ENCODE measurements around the gene TMEFF1.

DNA sequence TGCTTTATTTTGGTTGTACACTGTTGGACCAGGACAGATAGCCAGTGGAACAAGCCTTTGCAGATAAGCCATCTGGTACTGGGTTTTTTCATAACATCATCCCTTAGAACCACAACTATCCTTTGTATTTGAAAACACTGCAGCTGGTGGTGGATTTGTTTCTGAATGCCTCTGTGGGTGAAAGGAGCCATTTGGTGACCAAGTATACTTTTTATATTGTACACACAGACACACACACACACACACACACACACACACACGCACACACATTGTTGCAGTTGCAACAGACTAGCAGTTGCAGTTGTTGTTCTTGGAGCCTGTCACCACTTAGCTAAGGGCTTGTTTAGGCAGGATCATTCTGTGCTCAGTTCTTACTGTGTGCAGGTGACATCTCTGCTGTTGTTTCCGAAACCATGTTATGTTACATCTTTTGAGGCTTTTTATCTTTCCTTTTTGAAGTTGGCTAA lies 82.0 kb downstream of the TMEFF1 start:
- TF ChIP-seq, protein P1, sequence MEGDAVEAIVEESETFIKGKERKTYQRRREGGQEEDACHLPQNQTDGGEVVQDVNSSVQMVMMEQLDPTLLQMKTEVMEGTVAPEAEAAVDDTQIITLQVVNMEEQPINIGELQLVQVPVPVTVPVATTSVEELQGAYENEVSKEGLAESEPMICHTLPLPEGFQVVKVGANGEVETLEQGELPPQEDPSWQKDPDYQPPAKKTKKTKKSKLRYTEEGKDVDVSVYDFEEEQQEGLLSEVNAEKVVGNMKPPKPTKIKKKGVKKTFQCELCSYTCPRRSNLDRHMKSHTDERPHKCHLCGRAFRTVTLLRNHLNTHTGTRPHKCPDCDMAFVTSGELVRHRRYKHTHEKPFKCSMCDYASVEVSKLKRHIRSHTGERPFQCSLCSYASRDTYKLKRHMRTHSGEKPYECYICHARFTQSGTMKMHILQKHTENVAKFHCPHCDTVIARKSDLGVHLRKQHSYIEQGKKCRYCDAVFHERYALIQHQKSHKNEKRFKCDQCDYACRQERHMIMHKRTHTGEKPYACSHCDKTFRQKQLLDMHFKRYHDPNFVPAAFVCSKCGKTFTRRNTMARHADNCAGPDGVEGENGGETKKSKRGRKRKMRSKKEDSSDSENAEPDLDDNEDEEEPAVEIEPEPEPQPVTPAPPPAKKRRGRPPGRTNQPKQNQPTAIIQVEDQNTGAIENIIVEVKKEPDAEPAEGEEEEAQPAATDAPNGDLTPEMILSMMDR (IDR thresholded peaks at IDR 0.05), result no peak
- TF ChIP-seq EZH2phosphoT487 (IDR thresholded peaks at IDR 0.05), result no peak
- TF ChIP-seq EZH2 (IDR thresholded peaks at IDR 0.05), result no peak
